Endothelial cell of umbilical vein (primary cell): Measurements from ENCODE around the gene PRKCI. TPM values are rescaled to one million over a fixed set of nuclear protein-coding genes. Genes with fewer than 3 reads are reported as not detected.
"Not testable (repeated sequence)": the region's sequence is repeated elsewhere in the genome, so short reads cannot be mapped to it uniquely, and the experiment has no call there.

Experiments used
- BruUV-seq: library from RNA; stranded (reverse); fragments of 400-500 nt; replicated peaks from 2 replicates; lab custom pipeline; 2021; lab: Mats Ljungman, UMichigan
- CTCF ChIA-PET: fragments of 300-600, 350-600 bp; sonication (Branson Sonifier 250); formaldehyde crosslinking; loops from one replicate; lab custom pipeline; 2021; ENCODE audit warnings: antibody characterized with exemption, inconsistent platforms; lab: Charles Lee
- POLR2A ChIA-PET: fragments of 300-600, 350-600 bp; sonication (Branson Sonifier 250); formaldehyde crosslinking; loops from one replicate; lab custom pipeline; 2021; ENCODE audit warnings: antibody characterized with exemption, inconsistent platforms; lab: Charles Lee
- DNase-seq: peaks from one replicate; pipeline ENCODE4 v3.0.0-alpha.2; 2011; ENCODE audit warnings: low read depth, low spot score
- FAIRE-seq: peaks from 2 replicates; lab custom pipeline; 2011; peaks lifted over from hg19 to GRCh38; lab: Jason Lieb, UNC
- H2AFZ ChIP-seq: 2 replicates; pipeline ENCODE4 v1.6.0; 2012; ENCODE audit warnings: low read depth, low read length, control low read depth, inconsistent platforms
- H3K27ac ChIP-seq: 2 replicates; pipeline ENCODE4 v1.5.1; 2011; ENCODE audit warnings: low read depth, mild to moderate bottlenecking, control low read depth, low read length, moderate library complexity; ENCODE audit not compliant: insufficient read depth
- H3K27me3 ChIP-seq, 2 experiments: 2 replicates each; pipeline versions ENCODE4 v1.6.0 to v1.6.1; 2011; ENCODE audit warnings: low read length in 2 of 2, mixed read lengths in 1 of 2; ENCODE audit not compliant: control insufficient read depth in 2 of 2, insufficient read depth in 2 of 2
- H3K36me3 ChIP-seq, 2 experiments: 2 replicates in 1 of 2; 3 replicates in 1 of 2; pipeline ENCODE4 v1.5.1; 2011; ENCODE audit warnings: low read length in 2 of 2, mild to moderate bottlenecking in 1 of 2, moderate library complexity in 1 of 2; ENCODE audit not compliant: control insufficient read depth in 2 of 2, insufficient read depth in 2 of 2; ENCODE audit errors: extremely low read depth in 1 of 2
- H3K4me1 ChIP-seq: 3 replicates; pipeline ENCODE4 v1.5.1; 2011; ENCODE audit warnings: mild to moderate bottlenecking, low read length; ENCODE audit not compliant: control insufficient read depth, insufficient read depth; ENCODE audit errors: extremely low read depth
- H3K4me2 ChIP-seq: 2 replicates; pipeline ENCODE4 v1.6.1; 2011; ENCODE audit warnings: low read length, control low read depth, mixed read lengths; ENCODE audit not compliant: insufficient read depth
- H3K4me3 ChIP-seq, 3 experiments: fragments of 200-600 bp in 1 of 3; sonication (generic), shearing (Covaris generic) in 1 of 3; replicated peaks in 1 of 3; 2 replicates each; pipeline ENCODE4 v1.5.1; 2011 to 2016; ENCODE audit warnings: control low read depth in 3 of 3, low read length in 3 of 3, mild to moderate bottlenecking in 2 of 3, inconsistent platforms in 1 of 3, low read depth in 1 of 3, moderate library complexity in 1 of 3; ENCODE audit not compliant: insufficient read depth in 1 of 3
- H3K79me2 ChIP-seq: 2 replicates; pipeline ENCODE4 v1.6.0; 2012; ENCODE audit warnings: low read length, inconsistent platforms; ENCODE audit not compliant: control insufficient read depth, insufficient read depth
- H3K9ac ChIP-seq: replicated peaks from 2 replicates; pipeline ENCODE3; 2011; ENCODE audit warnings: low read length, control low read depth; ENCODE audit not compliant: insufficient read depth; ENCODE audit errors: extremely low read depth
- H3K9me1 ChIP-seq: replicated peaks from 3 replicates; pipeline ENCODE4 v1.6.0; 2011; ENCODE audit warnings: mild to moderate bottlenecking, low read length; ENCODE audit not compliant: control insufficient read depth, insufficient read depth; ENCODE audit errors: extremely low read depth
- H3K9me3 ChIP-seq: replicated peaks from 2 replicates; pipeline ENCODE4 v1.5.1; 2012; ENCODE audit warnings: low read length, inconsistent platforms; ENCODE audit not compliant: control insufficient read depth, insufficient read depth
- H4K20me1 ChIP-seq: replicated peaks from 2 replicates; pipeline ENCODE3; 2011; ENCODE audit warnings: mild to moderate bottlenecking, low read length; ENCODE audit not compliant: control insufficient read depth, insufficient read depth; ENCODE audit errors: extremely low read depth
- EZH2 ChIP-seq: IDR thresholded peaks from 2 replicates; pipeline ENCODE4 v1.6.1; 2012; ENCODE audit warnings: borderline replicate concordance, low read depth, mild to moderate bottlenecking, moderate library complexity, low read length, inconsistent platforms; ENCODE audit not compliant: severe bottlenecking
- FOS ChIP-seq: IDR thresholded peaks from 2 replicates; pipeline ENCODE4 v1.6.1; 2011; ENCODE audit warnings: mild to moderate bottlenecking, low read length, moderate library complexity, borderline replicate concordance; ENCODE audit not compliant: insufficient read depth
- GATA2 ChIP-seq: IDR thresholded peaks from 2 replicates; pipeline ENCODE4 v1.7.0; 2011; ENCODE audit warnings: low read depth, mild to moderate bottlenecking, moderate library complexity, mixed read lengths, low read length; ENCODE audit not compliant: insufficient read length, insufficient read depth
- JUN ChIP-seq: IDR thresholded peaks from 2 replicates; pipeline ENCODE4 v1.6.1; 2011; ENCODE audit warnings: borderline replicate concordance, low read depth; ENCODE audit not compliant: insufficient read length, insufficient read depth
- MYC ChIP-seq: IDR thresholded peaks from one replicate; pipeline ENCODE4 v1.6.1; 2011; ENCODE audit warnings: mild to moderate bottlenecking, low read depth, low read length
- POLR2A ChIP-seq: IDR thresholded peaks from 2 replicates; pipeline ENCODE4 v1.6.1; 2012; ENCODE audit warnings: low read depth, mild to moderate bottlenecking, control low read depth, low read length
- POLR2AphosphoS5 ChIP-seq: IDR thresholded peaks from 2 replicates; pipeline ENCODE4 v1.6.1; 2012; ENCODE audit warnings: low read depth, mild to moderate bottlenecking, control low read depth, low read length, moderate library complexity; ENCODE audit not compliant: insufficient read depth
- dilution Hi-C: fragments of 300-500 bp; cut with MboI; formaldehyde crosslinking; loops from one replicate; pipeline ENCODE4 v1.15.0; 2019; ENCODE audit warnings: low sequenced_read_pairs; ENCODE audit not compliant: extremely low pct_ligation_motif_present
- intact Hi-C: fragments of 100-400 bp; cut with micrococcal nuclease; formaldehyde crosslinking; loops from one replicate; pipeline ENCODE4 v1.10.0; 2022
- polyA plus RNA-seq, 4 experiments: library from polyadenylated mRNA; depleted of rRNA in 3 of 4; stranded (reverse) in 3 of 4; unstranded in 1 of 4; fragments of >200 nt; gene quantifications; 2 replicates each; pipeline versions ENCODE4 v1.2.1 to v1.2.3, GENCODE V29; 2011 to 2012; ENCODE audit warnings: missing spikeins in 1 of 4
- total RNA-seq: library from RNA; stranded (reverse); gene quantifications from 2 replicates; pipeline ENCODE4 v1.2.3, GENCODE V29; 2021
- TF ChIP-seq, protein P1 (sequence below): IDR thresholded peaks from 2 replicates; pipeline ENCODE4 v1.6.1; 2011; ENCODE audit not compliant: insufficient read depth, insufficient read length
- TF ChIP-seq, protein P2 (sequence below), 2 donors: IDR thresholded peaks; 1 replicate in 1 of 2; 2 replicates in 1 of 2; pipeline ENCODE4 v1.5.1; 2011; ENCODE audit warnings: low read length in 2 of 2, mild to moderate bottlenecking in 2 of 2, moderate library complexity in 2 of 2, control low read depth in 1 of 2, inconsistent platforms in 1 of 2, low read depth in 1 of 2; ENCODE audit not compliant: insufficient read depth in 1 of 2; ENCODE audit errors: extremely low read depth in 1 of 2

Gene PRKCI
- total and polyA plus RNA-seq, 2 donors (not counting 3 experiments of a cell fraction or from before 2014, with no cell fraction given): 7.1 to 23.9 TPM

DNA sequence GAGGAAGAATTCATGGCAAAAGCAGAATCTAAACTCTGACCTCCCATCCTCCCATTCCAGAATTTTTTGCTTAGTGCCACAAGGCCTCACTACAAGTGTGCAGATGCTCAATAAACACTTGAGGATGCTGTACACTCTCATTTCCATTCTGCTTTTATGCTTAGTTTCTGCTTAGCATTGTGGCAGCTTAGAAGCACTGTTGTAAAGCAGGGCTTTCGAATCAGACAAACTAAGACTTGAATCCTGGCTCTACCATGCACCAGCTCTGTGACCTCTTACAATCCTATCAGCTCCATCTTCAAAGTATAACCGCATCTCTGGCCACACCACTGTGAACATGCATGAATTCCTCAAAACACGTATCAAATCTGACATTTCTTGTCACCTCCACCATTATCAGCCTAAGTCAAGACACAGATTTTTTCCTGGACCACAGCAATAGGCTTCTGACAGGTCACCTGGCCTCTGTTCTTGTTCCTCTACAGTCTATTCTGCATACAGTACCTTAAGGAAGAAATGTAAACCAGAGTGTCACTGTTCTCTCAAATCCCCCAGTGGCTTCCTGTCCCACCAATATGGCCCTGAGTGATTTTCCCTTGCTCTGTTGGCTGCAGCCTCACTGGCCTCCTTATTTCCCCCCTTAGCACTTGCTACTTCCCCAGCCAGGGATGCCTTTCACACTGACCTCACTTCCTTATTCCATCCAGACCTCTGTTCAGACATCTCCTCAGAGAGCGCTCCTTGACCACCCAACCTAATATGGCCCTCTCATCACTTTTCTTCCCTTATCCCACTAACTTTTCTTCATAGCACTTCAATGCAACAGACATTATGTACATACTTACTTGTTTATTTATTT is 32.6 kb upstream of the PRKCI start:
- no peaks in the 10 kb centered on the region for H3K79me2 ChIP-seq
- no TSS peak for BruUV-seq
- H3K4me3 ChIP-seq: no peak overlapping the region

DNA sequence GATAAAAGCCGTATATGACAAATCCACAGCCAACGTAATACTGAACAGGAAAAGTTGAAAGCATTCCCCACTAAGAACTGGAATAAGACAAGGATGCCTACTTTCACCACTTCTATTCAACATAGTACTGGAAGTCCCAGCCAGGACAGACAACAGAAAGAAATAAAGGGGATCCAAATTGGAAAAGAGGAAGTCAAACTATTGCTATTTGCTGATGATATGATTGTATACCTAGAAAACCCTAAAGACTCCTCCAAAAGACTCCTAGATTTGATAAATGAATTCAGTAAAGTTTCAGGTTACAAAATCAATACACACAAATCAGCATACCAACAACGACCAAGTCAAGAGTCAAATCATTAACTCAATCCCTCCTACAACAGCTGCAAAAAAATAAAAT is 26.5 kb upstream of the PRKCI start:
- not testable (repeated sequence) for H3K9me3 ChIP-seq

More for the DNA sequence above, 32.6 kb upstream of the PRKCI start:
- ChIA-PET POLR2A (no interaction called here), CTCF (interaction anchor here (0.6 to 3.3 kb wide), 12 partner anchors 11 to 659 kb away, joined by 3 to 11 read pairs (median 6); partner anchors contain the start of gene PRKCI)
- H3K9me3 ChIP-seq: no peaks in the 10 kb centered on the region
- no peak for FAIRE-seq
- peaks cover 0 to 6% of the 10 kb centered on the region in 2 experiments for H3K27me3 ChIP-seq
- H3K4me1 ChIP-seq: no peaks in the 10 kb centered on the region
- DNase-seq: no peak
- TF ChIP-seq MYC: no peak
- TF ChIP-seq POLR2A: no peak
- no peak for TF ChIP-seq EZH2
- TF ChIP-seq POLR2AphosphoS5: no peak
- TF ChIP-seq, protein P1, sequence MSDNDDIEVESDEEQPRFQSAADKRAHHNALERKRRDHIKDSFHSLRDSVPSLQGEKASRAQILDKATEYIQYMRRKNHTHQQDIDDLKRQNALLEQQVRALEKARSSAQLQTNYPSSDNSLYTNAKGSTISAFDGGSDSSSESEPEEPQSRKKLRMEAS: no peak
- no peak for TF ChIP-seq JUN
- TF ChIP-seq, protein P2, sequence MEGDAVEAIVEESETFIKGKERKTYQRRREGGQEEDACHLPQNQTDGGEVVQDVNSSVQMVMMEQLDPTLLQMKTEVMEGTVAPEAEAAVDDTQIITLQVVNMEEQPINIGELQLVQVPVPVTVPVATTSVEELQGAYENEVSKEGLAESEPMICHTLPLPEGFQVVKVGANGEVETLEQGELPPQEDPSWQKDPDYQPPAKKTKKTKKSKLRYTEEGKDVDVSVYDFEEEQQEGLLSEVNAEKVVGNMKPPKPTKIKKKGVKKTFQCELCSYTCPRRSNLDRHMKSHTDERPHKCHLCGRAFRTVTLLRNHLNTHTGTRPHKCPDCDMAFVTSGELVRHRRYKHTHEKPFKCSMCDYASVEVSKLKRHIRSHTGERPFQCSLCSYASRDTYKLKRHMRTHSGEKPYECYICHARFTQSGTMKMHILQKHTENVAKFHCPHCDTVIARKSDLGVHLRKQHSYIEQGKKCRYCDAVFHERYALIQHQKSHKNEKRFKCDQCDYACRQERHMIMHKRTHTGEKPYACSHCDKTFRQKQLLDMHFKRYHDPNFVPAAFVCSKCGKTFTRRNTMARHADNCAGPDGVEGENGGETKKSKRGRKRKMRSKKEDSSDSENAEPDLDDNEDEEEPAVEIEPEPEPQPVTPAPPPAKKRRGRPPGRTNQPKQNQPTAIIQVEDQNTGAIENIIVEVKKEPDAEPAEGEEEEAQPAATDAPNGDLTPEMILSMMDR (IDR thresholded peaks at IDR 0.05; ENCODE audit: extremely low read depth in 1 of 2, insufficient read depth in 1 of 2, low read depth in 1 of 2, low read length in 2 of 2): no peak
- no peak for TF ChIP-seq FOS
- TF ChIP-seq GATA2: no peak
- dilution Hi-C loops: no loop called here
- peak overlapping the region; percentile 69 for H2AFZ ChIP-seq
- intact Hi-C loops: loop anchor here (1.0 to 10.0 kb wide), 5 partner anchors 180 to 655 kb away; partner anchors contain the start of gene LRRC31
- H3K9ac ChIP-seq: no peak overlapping the region
- no peak overlapping the region for H3K27ac ChIP-seq
- no peaks in the 10 kb centered on the region for H3K36me3 ChIP-seq
- H4K20me1 ChIP-seq: no peaks in the 10 kb centered on the region
- H3K9me1 ChIP-seq: no peaks in the 10 kb centered on the region
- no peak overlapping the region for H3K4me2 ChIP-seq

More for the DNA sequence above, 26.5 kb upstream of the PRKCI start:
- H3K4me2 ChIP-seq, H3K4me1 ChIP-seq, H3K9ac ChIP-seq, H3K27ac ChIP-seq, H3K9me1 ChIP-seq, CTCF ChIA-PET, H4K20me1 ChIP-seq, H3K4me3 ChIP-seq, FAIRE-seq, POLR2A ChIA-PET, H2AFZ ChIP-seq, BruUV-seq, H3K36me3 ChIP-seq, intact Hi-C loops, H3K79me2 ChIP-seq, DNase-seq, dilution Hi-C loops: not testable (repeated sequence)
- peaks cover 7 to 18% of the 10 kb centered on the region in 2 experiments for H3K27me3 ChIP-seq
